Keratinocyte (primary cell): ENCODE data around the gene C16orf96. TPM values are rescaled to one million over a fixed set of nuclear protein-coding genes. Genes with fewer than 3 reads are reported as not detected.

Experiments used
- DNase-seq: peaks from one replicate; pipeline ENCODE4 v3.0.0-alpha.2; 2011; ENCODE audit warnings: low read depth, missing footprints, low spot score
- FAIRE-seq: peaks from 2 replicates; lab custom pipeline; 2011; peaks lifted over from hg19 to GRCh38; lab: Jason Lieb, UNC
- H2AFZ ChIP-seq: 2 replicates; pipeline ENCODE4 v1.6.0; 2012; ENCODE audit warnings: low read length, control low read depth, inconsistent platforms; ENCODE audit not compliant: control insufficient read depth
- H3K27ac ChIP-seq: 2 replicates; pipeline ENCODE4 v1.5.1; 2011; ENCODE audit warnings: low read length; ENCODE audit not compliant: control insufficient read depth, insufficient read depth
- H3K27me3 ChIP-seq: 3 replicates; pipeline ENCODE4 v1.6.0; 2011; ENCODE audit warnings: low read length; ENCODE audit not compliant: control insufficient read depth, insufficient read depth; ENCODE audit errors: extremely low read depth
- H3K36me3 ChIP-seq, 2 experiments: 2 replicates in 1 of 2; 3 replicates in 1 of 2; pipeline ENCODE4 v1.5.1; 2011; ENCODE audit warnings: low read length in 2 of 2, mild to moderate bottlenecking in 1 of 2; ENCODE audit not compliant: control insufficient read depth in 2 of 2, insufficient read depth in 2 of 2; ENCODE audit errors: extremely low read depth in 1 of 2
- H3K4me1 ChIP-seq: 3 replicates; pipeline ENCODE4 v1.5.1; 2011; ENCODE audit warnings: low read length; ENCODE audit not compliant: control insufficient read depth, insufficient read depth; ENCODE audit errors: extremely low read depth
- H3K4me2 ChIP-seq: 3 replicates; pipeline ENCODE4 v1.6.0; 2011; ENCODE audit warnings: low read depth, low read length; ENCODE audit not compliant: control insufficient read depth, insufficient read depth; ENCODE audit errors: extremely low read depth
- H3K4me3 ChIP-seq, 3 experiments: fragments of 200-600 bp in 1 of 3; sonication (generic) in 1 of 3; 2 replicates in 2 of 3; 3 replicates in 1 of 3; pipeline ENCODE4 v1.5.1; 2011 to 2016; ENCODE audit warnings: low read length in 3 of 3, mild to moderate bottlenecking in 3 of 3, control low read depth in 2 of 3, inconsistent platforms in 1 of 3, low read depth in 1 of 3, mixed read lengths in 1 of 3, mixed run types in 1 of 3, moderate library complexity in 1 of 3; ENCODE audit not compliant: control insufficient read depth in 2 of 3, insufficient read depth in 2 of 3; ENCODE audit errors: extremely low read depth in 1 of 3
- H3K79me2 ChIP-seq: 2 replicates; pipeline ENCODE4 v1.6.0; 2012; ENCODE audit warnings: low read length; ENCODE audit not compliant: control insufficient read depth, insufficient read depth
- H3K9ac ChIP-seq: 3 replicates; pipeline ENCODE4 v1.6.0; 2011; ENCODE audit warnings: low read length; ENCODE audit not compliant: control insufficient read depth, insufficient read depth; ENCODE audit errors: extremely low read depth
- H3K9me1 ChIP-seq: 3 replicates; pipeline ENCODE4 v1.6.0; 2011; ENCODE audit warnings: low read length; ENCODE audit not compliant: control insufficient read depth, insufficient read depth; ENCODE audit errors: extremely low read depth
- H3K9me3 ChIP-seq: 2 replicates; pipeline ENCODE4 v1.5.1; 2012; ENCODE audit warnings: low read depth, low read length; ENCODE audit not compliant: control insufficient read depth
- H4K20me1 ChIP-seq: 3 replicates; pipeline ENCODE4 v1.6.0; 2011; ENCODE audit warnings: low read length; ENCODE audit not compliant: control insufficient read depth, insufficient read depth; ENCODE audit errors: extremely low read depth
- EZH2 ChIP-seq: IDR thresholded peaks from one replicate; pipeline ENCODE4 v1.6.1; 2012; ENCODE audit warnings: inconsistent platforms, mild to moderate bottlenecking, low read length, moderate library complexity
- dilution Hi-C: fragments of 300-500 bp; cut with MboI; formaldehyde crosslinking; loops from one replicate; pipeline ENCODE4 v1.7.0; 2020; ENCODE audit warnings: low sequenced_read_pairs; ENCODE audit not compliant: extremely low pct_ligation_motif_present
- polyA plus RNA-seq, 5 experiments: library from polyadenylated mRNA; depleted of rRNA in 3 of 5; stranded (reverse) in 3 of 5; stranded (forward) in 1 of 5; unstranded in 1 of 5; fragments of >200 nt; gene quantifications; 1 replicate in 1 of 5; 2 replicates in 3 of 5; 3 replicates in 1 of 5; pipeline versions ENCODE4 v1.2.1 to v1.2.3, GENCODE V29; 2011 to 2012; ENCODE audit warnings: missing spikeins in 2 of 5, low read depth in 1 of 5, low replicate concordance in 1 of 5
- TF ChIP-seq, protein P1 (sequence below), 3 experiments: IDR thresholded peaks in 1 of 3; conservative IDR thresholded peaks in 1 of 3; optimal IDR thresholded peaks in 1 of 3; 2 replicates in 2 of 3; 3 replicates in 1 of 3; pipeline versions ENCODE3 to v1.5.1; 2011; ENCODE audit warnings: low read length in 3 of 3, mild to moderate bottlenecking in 3 of 3, moderate library complexity in 2 of 3, control low read depth in 1 of 3, inconsistent platforms in 1 of 3; ENCODE audit not compliant: insufficient read depth in 2 of 3; ENCODE audit errors: extremely low read depth in 1 of 3

Gene C16orf96
- polyA plus RNA-seq, 1 donor (not counting 4 experiments of a cell fraction or from before 2014, with no cell fraction given), result not detected

DNA sequence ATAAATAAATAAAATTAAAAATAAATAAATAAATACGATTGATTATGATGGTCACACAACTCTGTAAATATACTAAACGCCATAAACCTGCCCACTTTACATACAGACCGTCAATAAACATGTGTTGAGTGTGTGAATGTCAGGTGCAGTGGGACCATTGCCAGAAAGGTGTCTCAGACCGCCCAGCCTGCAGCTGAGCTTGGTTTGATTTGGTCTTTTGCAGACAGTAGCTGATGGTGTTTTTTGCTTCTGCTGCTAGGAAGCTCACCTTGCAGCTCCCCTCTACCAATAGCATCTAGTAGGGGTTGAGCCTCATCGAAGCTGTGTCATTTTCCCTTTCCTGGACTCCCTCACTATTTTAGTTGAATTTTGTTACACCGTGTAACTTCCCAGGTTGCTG lies 35.1 kb downstream of the C16orf96 start:
- H3K9ac ChIP-seq, result no peak overlapping the region
- no peak overlapping the region for H3K4me3 ChIP-seq
- no peaks in the 10 kb centered on the region for H3K9me1 ChIP-seq
- H3K4me1 ChIP-seq, result no peaks in the 10 kb centered on the region
- H3K79me2 ChIP-seq, result no peaks in the 10 kb centered on the region
- no peak overlapping the region for H2AFZ ChIP-seq
- H4K20me1 ChIP-seq, result no peaks in the 10 kb centered on the region
- DNase-seq, result no peak
- no peak overlapping the region for H3K4me2 ChIP-seq
- no peaks in the 10 kb centered on the region for H3K36me3 ChIP-seq
- no peak overlapping the region for H3K27ac ChIP-seq
- FAIRE-seq, result no peak
- TF ChIP-seq, protein P1, sequence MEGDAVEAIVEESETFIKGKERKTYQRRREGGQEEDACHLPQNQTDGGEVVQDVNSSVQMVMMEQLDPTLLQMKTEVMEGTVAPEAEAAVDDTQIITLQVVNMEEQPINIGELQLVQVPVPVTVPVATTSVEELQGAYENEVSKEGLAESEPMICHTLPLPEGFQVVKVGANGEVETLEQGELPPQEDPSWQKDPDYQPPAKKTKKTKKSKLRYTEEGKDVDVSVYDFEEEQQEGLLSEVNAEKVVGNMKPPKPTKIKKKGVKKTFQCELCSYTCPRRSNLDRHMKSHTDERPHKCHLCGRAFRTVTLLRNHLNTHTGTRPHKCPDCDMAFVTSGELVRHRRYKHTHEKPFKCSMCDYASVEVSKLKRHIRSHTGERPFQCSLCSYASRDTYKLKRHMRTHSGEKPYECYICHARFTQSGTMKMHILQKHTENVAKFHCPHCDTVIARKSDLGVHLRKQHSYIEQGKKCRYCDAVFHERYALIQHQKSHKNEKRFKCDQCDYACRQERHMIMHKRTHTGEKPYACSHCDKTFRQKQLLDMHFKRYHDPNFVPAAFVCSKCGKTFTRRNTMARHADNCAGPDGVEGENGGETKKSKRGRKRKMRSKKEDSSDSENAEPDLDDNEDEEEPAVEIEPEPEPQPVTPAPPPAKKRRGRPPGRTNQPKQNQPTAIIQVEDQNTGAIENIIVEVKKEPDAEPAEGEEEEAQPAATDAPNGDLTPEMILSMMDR (optimal IDR thresholded peaks at IDR 0.05 in 1 of 3, IDR thresholded peaks at IDR 0.05 in 1 of 3, conservative IDR thresholded peaks at IDR 0.05 in 1 of 3; ENCODE audit: extremely low read depth in 1 of 3, insufficient read depth in 2 of 3, low read length in 3 of 3), result no peak
- TF ChIP-seq EZH2, result no peak
- dilution Hi-C loops, result no loop called here
- H3K27me3 ChIP-seq, result peaks cover 3% of the 10 kb centered on the region
- peaks cover 2% of the 10 kb centered on the region for H3K9me3 ChIP-seq

DNA sequence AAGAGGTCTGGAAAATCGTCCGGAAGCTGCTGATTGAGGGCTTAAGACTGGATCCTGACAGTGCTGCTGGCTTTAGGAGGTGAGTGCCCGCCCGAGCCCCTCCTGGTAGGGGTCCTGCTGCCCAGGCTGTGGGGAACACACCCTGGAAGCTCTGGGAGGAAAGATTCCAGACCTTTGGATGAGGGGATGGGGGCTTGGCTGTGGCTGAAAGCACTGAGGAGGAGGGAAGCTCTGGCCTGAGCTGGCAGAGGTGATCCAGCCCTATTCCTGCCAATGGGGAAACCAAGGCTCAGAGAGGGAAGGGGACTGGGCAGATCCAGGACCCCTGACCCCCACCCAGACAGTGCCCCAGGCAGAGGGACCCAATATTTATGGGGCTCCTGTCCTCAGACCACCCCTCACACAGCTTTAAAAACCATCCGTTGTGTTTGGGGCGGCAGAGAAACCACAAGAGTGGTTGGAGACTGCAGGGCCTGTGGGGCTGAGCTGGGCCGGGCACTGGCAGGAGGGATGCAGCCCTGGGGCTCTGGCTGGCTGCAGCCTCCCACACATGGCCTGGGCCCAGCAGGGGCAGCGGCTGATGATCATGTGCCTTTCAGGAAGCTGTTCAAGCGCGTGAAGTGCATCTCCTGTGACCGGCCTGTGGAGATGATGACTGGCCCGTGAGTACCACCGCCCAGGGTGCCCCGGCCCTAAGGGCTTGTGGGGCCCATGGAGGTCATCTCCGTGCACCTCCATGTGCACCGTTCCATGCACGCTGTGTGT lies 35.7 kb downstream of the C16orf96 start:
- H3K9me3 ChIP-seq, result peaks cover 2% of the 10 kb centered on the region
- H3K27ac ChIP-seq, result no peak overlapping the region
- no peaks in the 10 kb centered on the region for H3K79me2 ChIP-seq
- H3K27me3 ChIP-seq, result no peaks in the 10 kb centered on the region
- FAIRE-seq, result no peak
- H4K20me1 ChIP-seq, result no peaks in the 10 kb centered on the region
- TF ChIP-seq, protein P1 (optimal IDR thresholded peaks at IDR 0.05 in 1 of 3, IDR thresholded peaks at IDR 0.05 in 1 of 3, conservative IDR thresholded peaks at IDR 0.05 in 1 of 3; ENCODE audit: extremely low read depth in 1 of 3, insufficient read depth in 2 of 3, low read length in 3 of 3), result no peak
- no peak for TF ChIP-seq EZH2
- H3K9ac ChIP-seq, result no peak overlapping the region
- H3K4me3 ChIP-seq, result no peak overlapping the region
- DNase-seq, result no peak
- no peak overlapping the region for H2AFZ ChIP-seq
- no peaks in the 10 kb centered on the region for H3K36me3 ChIP-seq
- H3K4me2 ChIP-seq, result no peak overlapping the region
- no peaks in the 10 kb centered on the region for H3K9me1 ChIP-seq
- peaks cover 1% of the 10 kb centered on the region for H3K4me1 ChIP-seq
- dilution Hi-C loops, result no loop called here
